Measurements from ENCODE around the gene CALR.
"Not testable (repeated sequence)": the region's sequence is repeated elsewhere in the genome, so short reads cannot be mapped to it uniquely, and the experiment has no call there.

CALR gene

GRCh38 chr19:12953138-12953798, 14.9 kb downstream of the CALR start:
- DNase-seq (ENCODE audit: low read depth, low spot score) = no peak
- peaks cover 33% of the 10 kb centered on the region for H3K36me3 ChIP-seq (ENCODE audit: control insufficient read depth, insufficient read depth, low read length)
- no peak overlapping the region for H3K27ac ChIP-seq (ENCODE audit: low read length)
- no peak overlapping the region for H3K4me3 ChIP-seq (ENCODE audit: low read length)
- WGBS (ENCODE audit: insufficient coverage, insufficient read length) = no CpG with 5 or more reads among the region's 11 CpGs
- H3K4me1 ChIP-seq (ENCODE audit: control insufficient read depth, insufficient read depth, low read length) = 0 out of 2 replicates have a peak, but pooled peaks cover 2% of the 10 kb centered on the region
- H3K9me3 ChIP-seq (ENCODE audit: control insufficient read depth, insufficient read depth, low read length) = no peaks in the 10 kb centered on the region
- no peaks in the 10 kb centered on the region for H3K27me3 ChIP-seq (ENCODE audit: control insufficient read depth, insufficient read depth, low read length)

- no peaks in the 10 kb centered on the region for H3K9me3 ChIP-seq (ENCODE audit: control insufficient read depth, insufficient read depth, low read length)
- no peak overlapping the region for H3K27ac ChIP-seq (ENCODE audit: low read length)
- peaks cover 26% of the 10 kb centered on the region for H3K36me3 ChIP-seq (ENCODE audit: control insufficient read depth, insufficient read depth, low read length)
- no peaks in the 10 kb centered on the region for H3K27me3 ChIP-seq (ENCODE audit: control insufficient read depth, insufficient read depth, low read length)
- 0 out of 2 replicates have a peak, but pooled peaks cover 2% of the 10 kb centered on the region for H3K4me1 ChIP-seq (ENCODE audit: control insufficient read depth, insufficient read depth, low read length)
- no CpG with 5 or more reads among the region's 12 CpGs for WGBS (ENCODE audit: insufficient coverage, insufficient read length)
- H3K4me3 ChIP-seq (ENCODE audit: low read length) = no peak overlapping the region
- no peak for DNase-seq (ENCODE audit: low read depth, low spot score)
Observed at GRCh38 chr19:12953799-12954611, 15.6 kb downstream of the CALR start.

GRCh38 chr19:12954612-12954962, 16.2 kb downstream of the CALR start:
- no CpG with 5 or more reads among the region's 1 CpG for WGBS (ENCODE audit: insufficient coverage, insufficient read length)
- H3K4me1 ChIP-seq (ENCODE audit: control insufficient read depth, insufficient read depth, low read length) = 0 out of 2 replicates have a peak, but pooled peaks cover 2% of the 10 kb centered on the region
- H3K27me3 ChIP-seq (ENCODE audit: control insufficient read depth, insufficient read depth, low read length) = no peaks in the 10 kb centered on the region
- no peak overlapping the region for H3K27ac ChIP-seq (ENCODE audit: low read length)
- H3K9me3 ChIP-seq (ENCODE audit: control insufficient read depth, insufficient read depth, low read length) = no peaks in the 10 kb centered on the region
- DNase-seq (ENCODE audit: low read depth, low spot score) = no peak
- H3K36me3 ChIP-seq (ENCODE audit: control insufficient read depth, insufficient read depth, low read length) = peaks cover 20% of the 10 kb centered on the region
- no peak overlapping the region for H3K4me3 ChIP-seq (ENCODE audit: low read length)

- peaks cover 14% of the 10 kb centered on the region; the same call in 1 of the 2 replicates for H3K36me3 ChIP-seq (ENCODE audit: control insufficient read depth, insufficient read depth, low read length)
Observed at GRCh38 chr19:12955575-12955974, 17.2 kb downstream of the CALR start.

GRCh38 chr19:12955996-12956395, 17.6 kb downstream of the CALR start:
- DNase-seq (ENCODE audit: low read depth, low spot score) = no peak
- no CpG with 5 or more reads among the region's 12 CpGs for WGBS (ENCODE audit: insufficient coverage, insufficient read length)
- Histone ChIP-seq H3K27me3 (ENCODE audit: control insufficient read depth, insufficient read depth, low read length) (no peaks in the 10 kb centered on the region), H3K36me3 (ENCODE audit: control insufficient read depth, insufficient read depth, low read length) (peaks cover 12% of the 10 kb centered on the region; the same call in 1 of the 2 replicates), H3K27ac (ENCODE audit: low read length) (no peak overlapping the region), H3K9me3 (ENCODE audit: control insufficient read depth, insufficient read depth, low read length) (no peaks in the 10 kb centered on the region), H3K4me3 (ENCODE audit: low read length) (peak overlapping the region; percentile 99; the same call in 1 of the 2 replicates), H3K4me1 (ENCODE audit: control insufficient read depth, insufficient read depth, low read length) (0 out of 2 replicates have a peak, but pooled peaks cover 2% of the 10 kb centered on the region)

More at GRCh38 chr19:12955575-12955974, 17.2 kb downstream of the CALR start:
- no CpG with 5 or more reads among the region's 9 CpGs for WGBS (ENCODE audit: insufficient coverage, insufficient read length)
- H3K9me3 ChIP-seq (ENCODE audit: control insufficient read depth, insufficient read depth, low read length); H3K4me1 ChIP-seq (ENCODE audit: control insufficient read depth, insufficient read depth, low read length); H3K27me3 ChIP-seq (ENCODE audit: control insufficient read depth, insufficient read depth, low read length); DNase-seq (ENCODE audit: low read depth, low spot score); H3K27ac ChIP-seq (ENCODE audit: low read length): not testable (repeated sequence)
- H3K4me3 ChIP-seq (ENCODE audit: low read length) = peak overlapping the region; percentile 99; the same call in 1 of the 2 replicates

- no peak for DNase-seq (ENCODE audit: low read depth, low spot score)
- H3K4me3 ChIP-seq (ENCODE audit: low read length) = peak within 1 kb of the TSS; percentile 99
- 0 out of 2 replicates have a peak, but pooled peaks cover 2% of the 10 kb centered on the region for H3K4me1 ChIP-seq (ENCODE audit: control insufficient read depth, insufficient read depth, low read length)
- H3K27me3 ChIP-seq (ENCODE audit: control insufficient read depth, insufficient read depth, low read length) = no peaks in the 10 kb centered on the region
- peaks cover 12% of the 10 kb centered on the region; the same call in 1 of the 2 replicates for H3K36me3 ChIP-seq (ENCODE audit: control insufficient read depth, insufficient read depth, low read length)
- H3K9me3 ChIP-seq (ENCODE audit: control insufficient read depth, insufficient read depth, low read length) = no peaks in the 10 kb centered on the region
- WGBS (ENCODE audit: insufficient coverage, insufficient read length) = no CpG with 5 or more reads among the region's 84 CpGs
- H3K27ac ChIP-seq (ENCODE audit: low read length) = no peak within 1 kb of the TSS
Observed at GRCh38 chr19:12956446-12957388, 18.3 kb downstream of the CALR start, which contains the start of gene GADD45GIP1. TSS of gene GADD45GIP1 (minus strand) at chr19:12957223. CDS start at chr19:12957212, 11 bp downstream.

GRCh38 chr19:12957389-12957952, 19.1 kb downstream of the CALR start:
- Histone ChIP-seq H3K4me3 (ENCODE audit: low read length) (peak overlapping the region; percentile 99; the same call in 1 of the 2 replicates), H3K36me3 (ENCODE audit: control insufficient read depth, insufficient read depth, low read length) (peaks cover 12% of the 10 kb centered on the region; the same call in 1 of the 2 replicates)
- not testable (repeated sequence) for H3K27me3 ChIP-seq (ENCODE audit: control insufficient read depth, insufficient read depth, low read length); DNase-seq (ENCODE audit: low read depth, low spot score); H3K27ac ChIP-seq (ENCODE audit: low read length); H3K4me1 ChIP-seq (ENCODE audit: control insufficient read depth, insufficient read depth, low read length); H3K9me3 ChIP-seq (ENCODE audit: control insufficient read depth, insufficient read depth, low read length)
- 100% methylated on average over 1 of the region's 31 CpGs for WGBS (ENCODE audit: insufficient coverage, insufficient read length)

GRCh38 chr19:12959481-12959880, 21.1 kb downstream of the CALR start:
- Histone ChIP-seq H3K27ac (ENCODE audit: low read length) (no peak overlapping the region), H3K27me3 (ENCODE audit: control insufficient read depth, insufficient read depth, low read length) (no peaks in the 10 kb centered on the region), H3K36me3 (ENCODE audit: control insufficient read depth, insufficient read depth, low read length) (no peaks in the 10 kb centered on the region), H3K4me3 (ENCODE audit: low read length) (no peak overlapping the region), H3K9me3 (ENCODE audit: control insufficient read depth, insufficient read depth, low read length) (no peaks in the 10 kb centered on the region), H3K4me1 (ENCODE audit: control insufficient read depth, insufficient read depth, low read length) (0 out of 2 replicates have a peak, but pooled peaks cover 2% of the 10 kb centered on the region)
- WGBS (ENCODE audit: insufficient coverage, insufficient read length) = no CpG with 5 or more reads among the region's 6 CpGs
- no peak for DNase-seq (ENCODE audit: low read depth, low spot score)

- Histone ChIP-seq H3K27ac (ENCODE audit: low read length) (no peak overlapping the region), H3K9me3 (ENCODE audit: control insufficient read depth, insufficient read depth, low read length) (no peaks in the 10 kb centered on the region), H3K27me3 (ENCODE audit: control insufficient read depth, insufficient read depth, low read length) (no peaks in the 10 kb centered on the region), H3K36me3 (ENCODE audit: control insufficient read depth, insufficient read depth, low read length) (no peaks in the 10 kb centered on the region), H3K4me1 (ENCODE audit: control insufficient read depth, insufficient read depth, low read length) (no peaks in the 10 kb centered on the region), H3K4me3 (ENCODE audit: low read length) (peak overlapping the region; percentile 27; the same call in 1 of the 2 replicates)
- WGBS (ENCODE audit: insufficient coverage, insufficient read length) = no CpG with 5 or more reads among the region's 34 CpGs
- DNase-seq (ENCODE audit: low read depth, low spot score) = no peak
Observed at GRCh38 chr19:12965017-12965811, 26.8 kb downstream of the CALR start.
